HG02973 (cell line): Measurements from ENCODE around the gene CORO7.

ENCODE experiments used
- ATAC-seq: cut with Tn5 transposase; IDR thresholded peaks from one replicate; pipeline ENCODE4 v1.9.1; 2021; ENCODE audit warnings: moderate library complexity; ENCODE audit not compliant: unreplicated experiment

CORO7 gene

DNA sequence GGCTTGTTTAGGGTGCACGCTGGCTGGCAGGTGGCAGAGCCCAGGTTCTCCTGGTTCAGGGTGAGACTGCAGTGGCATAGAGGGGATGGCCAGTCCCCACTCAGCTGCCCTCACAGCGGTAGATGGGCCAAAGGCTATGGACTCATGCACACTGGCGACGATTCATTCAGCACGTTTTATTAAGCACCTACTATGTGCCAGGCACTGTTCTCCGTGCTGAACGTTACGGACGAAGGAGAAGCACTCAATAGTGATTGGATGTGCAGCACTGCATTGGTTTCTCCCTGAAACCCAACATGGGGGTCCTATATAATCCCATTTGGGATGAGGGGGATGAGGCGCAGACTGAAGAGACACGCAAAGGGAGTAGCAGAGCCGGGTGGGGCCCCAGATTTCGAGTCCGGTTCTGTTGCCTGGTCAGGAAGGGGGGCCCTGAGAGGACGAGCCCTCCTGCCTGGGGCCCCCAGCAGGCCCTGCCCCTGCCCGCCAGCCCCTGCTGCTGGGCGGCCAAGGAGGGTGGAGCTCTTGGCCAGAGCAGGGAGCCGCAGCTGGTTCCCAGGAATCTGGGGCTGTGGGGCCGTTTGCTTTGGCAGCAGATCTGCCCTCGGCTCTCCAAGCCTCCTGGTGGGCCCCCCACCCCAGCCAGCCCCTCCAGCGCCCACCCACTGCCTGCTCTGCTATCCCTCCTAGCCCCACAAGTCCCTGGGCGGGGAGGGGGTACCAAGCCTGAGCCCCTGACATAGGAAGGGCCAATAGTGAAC lies 91.7 kb downstream of the CORO7 start:
- no peak for ATAC-seq

- ATAC-seq = no peak
These were observed 92.4 kb downstream of the CORO7 start for GRCh38 chr16:4323845-4324488.

- no peak for ATAC-seq
These were observed 93.1 kb downstream of the CORO7 start for GRCh38 chr16:4323071-4323844.

DNA sequence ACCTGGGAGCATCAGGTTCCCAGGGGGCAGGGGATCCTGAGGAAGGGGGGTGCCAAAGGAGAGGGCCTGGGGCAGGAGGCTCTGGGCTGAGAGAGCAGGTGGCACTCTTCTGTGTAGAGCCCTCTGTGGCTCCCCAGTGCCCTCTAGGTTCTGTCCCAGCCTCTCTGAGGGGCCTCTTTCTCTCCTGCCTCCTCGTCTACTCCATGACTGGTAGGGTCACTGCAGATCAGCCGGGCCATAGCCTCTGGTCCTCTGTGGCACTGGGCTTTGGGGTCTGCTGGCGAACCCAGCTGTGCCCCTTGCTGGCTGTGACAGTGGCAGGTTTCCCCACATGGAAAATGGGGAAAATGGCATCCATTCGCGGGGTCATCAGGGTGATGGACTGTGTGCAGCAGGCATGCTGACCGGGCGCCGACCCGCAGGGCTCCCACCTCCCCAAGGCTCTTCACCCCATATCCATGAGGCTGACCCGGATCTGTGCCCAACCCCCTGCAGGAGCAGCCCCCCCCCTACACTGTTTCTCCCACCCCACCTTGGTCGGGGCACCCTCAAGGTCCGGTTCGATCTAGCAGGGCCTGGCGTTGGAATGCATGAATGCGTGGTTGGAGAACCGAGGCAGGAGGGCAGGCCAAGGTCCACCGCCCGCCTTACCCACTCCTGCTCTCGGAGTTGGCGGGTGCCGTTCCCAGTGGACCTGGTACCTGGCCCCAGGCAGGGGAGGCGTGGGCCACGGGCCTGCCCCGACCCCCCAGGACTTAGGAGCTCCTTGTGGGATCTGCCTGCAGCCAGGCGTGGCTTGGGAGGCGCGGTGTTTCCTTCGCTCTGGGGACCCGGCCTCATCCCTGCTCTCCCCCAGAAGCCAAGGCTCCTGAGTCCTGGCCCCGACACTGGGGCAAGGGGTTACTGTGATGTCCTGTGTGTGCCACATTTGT lies 94.0 kb downstream of the CORO7 start:
- no peak for ATAC-seq

- ATAC-seq = no peak
These were observed 94.9 kb downstream of the CORO7 start for GRCh38 chr16:4321286-4322120.

DNA sequence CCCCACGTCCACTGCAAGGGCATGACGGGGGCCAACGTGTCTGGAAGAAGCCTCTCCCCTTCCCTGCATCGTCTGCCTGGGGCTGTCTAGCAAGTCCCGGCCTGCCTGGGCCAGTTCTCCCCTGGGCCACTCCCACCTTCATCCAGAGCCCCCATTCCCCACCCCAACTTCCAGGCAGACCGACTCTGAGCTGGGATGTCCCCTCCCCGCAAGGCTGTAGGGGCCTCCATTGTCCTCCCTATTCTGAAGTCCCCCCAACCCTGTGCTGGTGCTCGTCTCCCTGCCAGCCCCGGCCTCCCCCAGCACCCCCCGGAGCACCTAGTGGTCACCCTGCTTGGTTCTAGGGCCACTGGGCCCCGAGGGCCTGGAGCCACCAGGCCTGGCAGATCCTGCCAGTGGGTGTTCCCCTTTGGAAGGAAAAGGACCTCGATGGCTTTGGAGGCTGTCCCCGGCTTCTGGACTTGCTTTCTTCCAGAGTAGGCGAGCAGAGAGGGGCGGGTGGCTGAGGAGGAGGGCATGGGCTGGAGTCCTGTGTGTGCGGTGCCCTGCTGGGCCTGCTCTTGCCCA lies 95.7 kb downstream of the CORO7 start:
- ATAC-seq = no peak

DNA sequence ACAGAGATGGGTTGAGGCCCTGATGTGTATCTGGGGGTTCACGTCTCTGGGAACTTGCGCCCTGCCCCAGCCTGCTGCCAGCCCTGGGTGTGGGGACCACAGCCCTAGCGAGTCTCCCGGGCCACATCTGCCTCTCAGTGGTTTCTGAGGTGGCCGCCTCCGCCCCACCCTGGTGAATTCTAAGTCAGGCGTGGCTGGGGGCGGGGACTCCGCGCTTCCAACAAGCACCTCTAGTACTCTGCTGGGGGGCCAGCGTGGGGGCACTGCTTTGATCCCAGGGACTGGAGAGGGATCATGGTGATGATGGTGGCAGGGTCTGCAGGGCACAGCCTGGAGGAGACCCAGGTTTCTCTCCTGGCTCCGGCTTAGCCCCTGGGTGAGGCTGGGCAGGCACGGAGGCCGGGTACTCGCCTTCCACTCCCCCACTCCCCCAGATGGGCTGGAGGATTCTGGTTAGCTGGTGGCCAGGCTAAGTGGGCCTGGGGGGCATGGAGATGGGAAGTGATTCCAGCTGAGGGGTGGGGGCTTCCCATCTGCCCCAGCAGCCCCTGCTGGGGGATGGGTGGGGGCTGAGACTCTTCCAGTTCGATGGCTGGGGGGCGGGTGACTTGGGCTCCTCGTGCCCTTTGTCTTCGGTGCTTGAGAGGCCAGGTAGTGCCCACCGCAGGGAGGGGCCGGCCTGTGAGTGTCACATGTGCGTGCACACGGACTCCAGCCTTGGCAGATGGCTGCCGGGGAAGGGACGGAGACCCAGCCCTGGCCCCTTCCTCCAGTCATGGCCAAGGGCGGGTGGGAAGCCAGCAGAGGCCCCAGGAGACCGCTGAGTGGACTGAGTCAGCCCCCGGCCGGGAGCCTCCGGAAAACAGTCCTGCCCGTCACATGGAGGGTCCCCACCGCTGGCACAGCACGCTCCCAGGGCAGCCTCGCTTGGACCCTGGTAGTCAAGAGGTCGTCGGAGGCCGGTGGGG lies 96.7 kb downstream of the CORO7 start:
- no peak for ATAC-seq

- no peak for ATAC-seq
These were observed 97.4 kb downstream of the CORO7 start for GRCh38 chr16:4318967-4319366.

- no peak for ATAC-seq
These were observed 97.9 kb downstream of the CORO7 start for GRCh38 chr16:4318451-4318910.

DNA sequence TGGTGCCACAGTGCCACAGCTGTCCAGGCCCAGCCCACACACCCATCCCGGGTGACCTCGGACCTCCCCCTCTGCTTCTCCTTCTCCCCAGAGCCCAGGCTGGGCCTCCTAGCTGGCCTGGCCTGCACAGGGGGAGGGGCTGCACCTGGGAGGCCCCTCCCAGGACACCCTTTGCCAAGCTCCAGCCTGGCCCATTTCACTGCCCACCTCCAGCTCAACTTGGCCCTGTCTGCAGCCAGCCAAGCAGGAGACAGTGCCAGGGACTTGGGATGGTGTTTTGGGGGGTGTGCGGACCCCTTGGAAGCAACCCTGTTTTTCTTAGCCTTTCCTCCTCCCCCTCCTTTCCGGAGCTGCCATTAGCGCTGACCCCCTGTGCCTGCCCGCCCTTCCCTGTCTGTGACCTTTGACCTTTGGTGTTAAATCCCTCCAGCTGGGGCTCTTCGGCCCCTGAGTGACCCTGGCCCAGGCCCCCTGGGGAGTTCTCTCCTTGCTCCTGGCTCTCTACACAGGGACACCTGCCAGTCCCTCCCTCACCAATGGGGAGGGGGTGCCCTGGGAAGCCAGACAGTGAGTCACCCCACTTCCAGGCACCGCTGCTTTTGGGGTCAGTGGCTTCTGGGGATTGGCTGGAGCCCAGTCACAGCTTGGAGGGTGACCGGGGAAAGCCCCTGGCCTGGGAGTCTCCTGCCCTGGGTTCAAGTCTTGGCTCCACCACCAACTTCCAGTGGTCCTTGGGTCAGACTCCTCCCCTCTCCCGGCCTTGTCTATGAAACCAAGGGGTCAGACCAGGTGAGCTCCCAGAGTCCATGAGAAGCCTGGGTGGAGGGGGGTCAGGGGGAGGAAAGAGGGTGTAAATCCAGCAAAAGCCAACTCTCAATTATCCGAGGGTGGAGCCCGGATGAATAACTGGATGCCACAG lies 98.6 kb downstream of the CORO7 start:
- no peak for ATAC-seq

DNA sequence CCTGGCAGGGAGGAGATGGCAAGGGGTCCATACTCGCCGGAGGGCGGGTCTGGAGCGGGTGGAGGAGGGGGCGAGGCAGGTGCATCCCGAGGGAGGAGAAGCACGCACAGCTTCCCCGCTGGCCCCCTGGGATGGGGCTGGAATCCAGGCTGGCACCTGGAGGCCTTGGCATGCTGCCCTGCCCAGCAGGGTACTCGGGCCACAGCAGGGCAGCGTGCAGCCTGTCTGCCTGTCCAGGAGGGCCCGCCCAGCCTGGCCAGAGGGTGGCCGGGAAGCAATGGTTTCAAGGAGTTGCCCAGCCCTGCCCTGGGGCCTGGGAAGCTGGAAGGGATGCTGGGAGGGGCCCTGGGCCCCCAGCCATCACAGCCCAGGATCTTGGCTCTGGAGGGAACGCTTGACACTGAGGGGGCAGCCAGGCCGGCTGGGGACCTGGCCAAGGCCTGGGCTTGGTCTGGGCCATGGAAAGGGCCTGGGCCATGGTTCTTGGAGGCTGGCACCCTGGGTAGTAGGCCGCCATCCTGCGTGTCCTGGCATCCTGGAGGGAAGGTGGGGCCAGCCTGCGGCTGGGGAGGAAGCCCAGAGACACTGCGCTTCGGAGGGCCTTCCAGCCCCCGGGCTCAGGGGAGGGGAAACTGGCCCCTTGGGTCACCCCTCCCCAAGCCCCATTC lies 99.4 kb downstream of the CORO7 start:
- ATAC-seq = no peak

- no peak for ATAC-seq
These were observed 100.1 kb downstream of the CORO7 start for GRCh38 chr16:4316108-4316863.

GRCh38 chr16:4315186-4316107 lies 100.9 kb downstream of the CORO7 start, which contains the start of gene GLIS2:
Gene GLIS2, plus strand, starts transcription at chr16:4316067. Its CDS starts 16,214 bp downstream, at chr16:4332281.
- ATAC-seq = no peak

GRCh38 chr16:4314532-4315185 lies 101.7 kb downstream of the CORO7 start:
- ATAC-seq = no peak
